ENCODE results near the gene DMBT1.

DNA sequence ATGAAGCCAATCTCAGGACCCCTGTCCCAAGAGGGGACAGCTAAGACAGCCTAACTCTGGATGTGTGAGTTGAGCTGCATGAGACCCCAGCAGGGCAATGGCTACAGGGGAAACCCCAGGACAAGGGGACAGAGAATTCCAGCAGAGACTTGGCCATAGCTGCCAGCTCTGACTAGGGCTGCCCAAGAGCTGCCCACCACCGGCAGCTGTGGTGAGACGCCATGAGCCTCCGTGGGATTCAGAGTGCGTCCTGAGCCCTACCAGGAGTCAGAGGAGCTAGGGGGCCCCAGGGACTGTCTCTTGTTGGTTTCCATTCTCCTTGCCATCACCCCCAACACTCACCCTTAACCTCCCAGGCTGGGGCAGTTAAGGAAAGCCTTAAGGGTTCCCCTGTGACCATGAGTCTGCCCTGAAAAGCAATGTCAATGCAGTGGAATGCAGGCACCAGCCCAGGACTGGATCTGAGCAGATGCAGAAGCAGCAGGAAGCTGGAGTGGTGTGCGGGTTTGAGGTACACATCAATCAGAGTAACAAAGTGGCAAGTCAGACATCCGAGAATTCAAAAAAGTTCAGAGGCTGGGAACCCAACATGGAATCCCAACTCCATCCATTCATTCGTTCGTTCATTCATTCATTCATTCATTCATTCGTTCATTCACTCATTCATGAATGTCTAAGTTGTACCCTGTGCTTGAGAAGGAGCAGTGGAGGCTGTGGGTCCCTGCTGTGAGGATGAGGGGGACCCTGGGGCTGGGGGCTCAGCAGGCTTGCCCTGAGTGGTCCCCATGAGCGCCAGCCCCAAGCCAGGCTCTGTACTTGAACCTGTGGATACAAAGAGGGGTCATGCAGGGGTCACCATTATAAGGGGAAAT, 86.2 kb downstream of the DMBT1 start:
- no peak for TF ChIP-seq CTCF (IDR thresholded peaks at IDR 0.05; ENCODE audit: low read depth, low read length)
- no peak for TF ChIP-seq EZH2phosphoT487 (IDR thresholded peaks at IDR 0.05; ENCODE audit: low read depth)

Data from OCI-LY3 (cell line).